Left renal pelvis (tissue), 4 donors: ENCODE measurements around the gene TBC1D21. TPM values are rescaled to one million over a fixed set of nuclear protein-coding genes. Genes with fewer than 3 reads are reported as not detected.
A peak's percentile ranks its signal among the peaks of the same experiment; 100 is the strongest.
"Not testable (repeated sequence)": the region's sequence is repeated elsewhere in the genome, so short reads cannot be mapped to it uniquely, and the experiment has no call there.

Experiments
- DNase-seq, 4 donors: peaks; one replicate each; pipeline ENCODE4 v3.0.0-alpha.2; 2013; ENCODE audit warnings: low read depth in 4 of 4, low spot score in 3 of 4
- polyA plus RNA-seq, 4 donors: library from polyadenylated mRNA; unstranded; fragments of 120-200 nt; gene quantifications; one replicate each; pipeline ENCODE4 v1.2.1, GENCODE V29; 2013; ENCODE audit not compliant: insufficient read length in 4 of 4

The TBC1D21 gene
- polyA plus RNA-seq, 4 donors, result not detected

- DNase-seq, result peak in 1 of 4 donors; percentile 62
Observed at GRCh38 chr15:73926219-73927002, 53.0 kb downstream of the TBC1D21 start, which contains the start of gene LOXL1. LOXL1 (plus strand) TSS chr15:73926462; CDS start chr15:73926784, 322 bp downstream.

GRCh38 chr15:73927003-73927475 lies 53.7 kb downstream of the TBC1D21 start:
- no peak for DNase-seq

GRCh38 chr15:73927476-73928240 lies 54.3 kb downstream of the TBC1D21 start:
- no peak for DNase-seq

GRCh38 chr15:73928241-73928579 lies 54.8 kb downstream of the TBC1D21 start:
- no peak for DNase-seq

- no peak for DNase-seq
Observed at GRCh38 chr15:73928971-73929627, 55.7 kb downstream of the TBC1D21 start.

- no peak for DNase-seq
Observed at GRCh38 chr15:73930371-73930770, 57.0 kb downstream of the TBC1D21 start.

GRCh38 chr15:73930790-73931281 lies 57.5 kb downstream of the TBC1D21 start:
- no peak for DNase-seq

GRCh38 chr15:73931441-73931840 lies 58.1 kb downstream of the TBC1D21 start:
- DNase-seq, result no peak

- no peak for DNase-seq
Observed at GRCh38 chr15:73932381-73933191, 59.2 kb downstream of the TBC1D21 start.

GRCh38 chr15:73934281-73934680 lies 60.9 kb downstream of the TBC1D21 start:
- DNase-seq, result no peak

GRCh38 chr15:73935547-73935946 lies 62.2 kb downstream of the TBC1D21 start:
- no peak for DNase-seq

GRCh38 chr15:73936181-73936580 lies 62.8 kb downstream of the TBC1D21 start:
- DNase-seq, result no peak

- no peak for DNase-seq
Observed at GRCh38 chr15:73936588-73937290, 63.4 kb downstream of the TBC1D21 start.

GRCh38 chr15:73937296-73937695 lies 63.9 kb downstream of the TBC1D21 start:
- DNase-seq, result no peak

- no peak for DNase-seq
Observed at GRCh38 chr15:73937726-73938125, 64.4 kb downstream of the TBC1D21 start.

GRCh38 chr15:73938516-73938915 lies 65.2 kb downstream of the TBC1D21 start:
- DNase-seq, result not testable (repeated sequence)
